Measurements from ENCODE around the gene TRIM7. TPM values are rescaled to one million over a fixed set of nuclear protein-coding genes. Genes with fewer than 3 reads are reported as not detected.
"Not testable (repeated sequence)": the region's sequence is repeated elsewhere in the genome, so short reads cannot be mapped to it uniquely, and the experiment has no call there.

Gene TRIM7
- total RNA-seq, 2 experiments from 2014 or later = 1.9 TPM

- POLR2A ChIA-PET = interaction anchor here (1.3 to 2.8 kb wide), 6 partner anchors 16 to 73 kb away, joined by 3 to 26 read pairs (median 6); partner anchors contain the start of genes TRIM41 and TRIM7
- CTCF ChIA-PET = interaction anchor here (0.8 to 7.2 kb wide), 11 partner anchors 16 to 385 kb away, joined by 3 to 94 read pairs (median 5); partner anchors contain the start of genes RACK1, TRIM41, TRIM52 and TRIM7
These were observed 16.2 kb downstream of the TRIM7 start for GRCh38 chr5:181188700-181189362.

GRCh38 chr5:181187500-181188213 lies 17.3 kb downstream of the TRIM7 start:
- CTCF ChIA-PET = interaction anchor here (0.9 to 7.2 kb wide), 8 partner anchors 15 to 384 kb away, joined by 3 to 94 read pairs (median 5); partner anchors contain the start of genes TRIM41 and TRIM7

DNA sequence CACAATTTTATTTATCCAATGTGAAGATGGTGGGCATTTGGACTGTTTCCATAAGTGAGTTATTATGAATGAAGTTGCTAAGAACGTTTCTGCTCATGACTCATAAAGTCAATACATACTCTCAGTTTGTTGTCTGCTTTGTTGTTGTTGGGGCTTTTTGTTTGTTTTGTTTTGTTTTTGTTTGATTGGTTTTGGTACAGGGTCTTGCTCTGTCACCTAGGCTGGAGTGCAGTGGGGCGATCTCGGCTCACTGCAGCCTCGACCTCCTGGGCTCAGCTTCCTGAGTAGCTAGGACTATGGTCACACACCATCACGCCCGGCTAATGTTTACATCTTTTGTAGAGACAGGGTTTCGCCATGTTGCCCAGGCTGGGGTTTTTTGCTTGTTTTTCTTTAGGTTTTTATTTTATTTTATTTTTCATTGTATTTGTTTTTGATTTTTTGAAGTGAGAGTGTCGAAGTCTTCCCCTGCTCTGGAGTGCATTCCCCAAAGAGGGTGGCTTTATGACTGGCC lies 18.0 kb downstream of the TRIM7 start:
- CTCF ChIA-PET = interaction anchor here (7.2 kb wide), 1 partner anchor 18 kb away, joined by 94 read pairs; the partner anchor contains the start of gene TRIM7

More at GRCh38 chr5:181187500-181188213, 17.3 kb downstream of the TRIM7 start:
- POLR2A ChIA-PET = interaction anchor here (1.2 to 2.8 kb wide), 3 partner anchors 17 to 36 kb away, joined by 3 to 26 read pairs (median 12); partner anchors contain the start of genes TRIM41 and TRIM7

GRCh38 chr5:181186022-181186421 lies 19.0 kb downstream of the TRIM7 start:
- POLR2A ChIA-PET = no interaction called here
- CTCF ChIA-PET = interaction anchor here (1.7 to 7.2 kb wide), 2 partner anchors 18 to 19 kb away, joined by 6 to 94 read pairs; partner anchors contain the start of gene TRIM7

More for the DNA sequence above, 18.0 kb downstream of the TRIM7 start:
- POLR2A ChIA-PET = interaction anchor here (1.2 kb wide), 1 partner anchor 18 kb away, joined by 3 read pairs; the partner anchor contains the start of gene TRIM7

- POLR2A ChIA-PET = interaction anchor here (0.8 to 1.4 kb wide), 3 partner anchors 22 to 58 kb away, joined by 3 to 5 read pairs (median 4); partner anchors contain the start of gene RACK1
- CTCF ChIA-PET = interaction anchor here (0.6 to 2.5 kb wide), 6 partner anchors 13 to 56 kb away, joined by 3 to 17 read pairs (median 5); partner anchors contain the start of gene TRIM41
These were observed 19.4 kb downstream of the TRIM7 start for GRCh38 chr5:181185560-181185959.

GRCh38 chr5:181184845-181185216 lies 20.2 kb downstream of the TRIM7 start:
- CTCF ChIA-PET = interaction anchor here (0.5 to 2.5 kb wide), 15 partner anchors 9 to 77 kb away, joined by 3 to 17 read pairs (median 4); partner anchors contain the start of gene TRIM41

DNA sequence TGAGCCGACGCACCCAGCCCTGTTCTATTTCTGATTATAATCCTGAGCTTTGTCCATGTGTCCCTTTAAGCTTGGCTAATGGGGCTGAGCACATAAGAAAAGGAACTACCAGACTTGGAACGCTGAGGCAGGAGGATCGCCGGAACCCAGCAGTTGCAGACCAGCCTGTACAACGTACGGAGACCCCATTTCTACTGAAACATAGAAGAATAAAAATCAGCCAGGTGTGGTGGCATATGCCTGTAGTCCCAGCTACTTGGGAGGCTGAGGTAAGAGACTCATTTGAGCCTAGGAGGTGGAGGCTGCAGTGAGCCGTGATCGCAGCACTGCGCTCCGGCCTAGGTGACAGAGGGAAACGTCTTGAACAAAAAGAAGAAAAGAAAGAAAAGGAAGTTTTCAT lies 22.3 kb downstream of the TRIM7 start:
- CTCF ChIA-PET = no interaction called here

More at GRCh38 chr5:181184845-181185216, 20.2 kb downstream of the TRIM7 start:
- POLR2A ChIA-PET = interaction anchor here (0.8 to 2.2 kb wide), 6 partner anchors 11 to 354 kb away, joined by 3 to 8 read pairs (median 4); partner anchors contain the start of genes RACK1 and TRIM52

DNA sequence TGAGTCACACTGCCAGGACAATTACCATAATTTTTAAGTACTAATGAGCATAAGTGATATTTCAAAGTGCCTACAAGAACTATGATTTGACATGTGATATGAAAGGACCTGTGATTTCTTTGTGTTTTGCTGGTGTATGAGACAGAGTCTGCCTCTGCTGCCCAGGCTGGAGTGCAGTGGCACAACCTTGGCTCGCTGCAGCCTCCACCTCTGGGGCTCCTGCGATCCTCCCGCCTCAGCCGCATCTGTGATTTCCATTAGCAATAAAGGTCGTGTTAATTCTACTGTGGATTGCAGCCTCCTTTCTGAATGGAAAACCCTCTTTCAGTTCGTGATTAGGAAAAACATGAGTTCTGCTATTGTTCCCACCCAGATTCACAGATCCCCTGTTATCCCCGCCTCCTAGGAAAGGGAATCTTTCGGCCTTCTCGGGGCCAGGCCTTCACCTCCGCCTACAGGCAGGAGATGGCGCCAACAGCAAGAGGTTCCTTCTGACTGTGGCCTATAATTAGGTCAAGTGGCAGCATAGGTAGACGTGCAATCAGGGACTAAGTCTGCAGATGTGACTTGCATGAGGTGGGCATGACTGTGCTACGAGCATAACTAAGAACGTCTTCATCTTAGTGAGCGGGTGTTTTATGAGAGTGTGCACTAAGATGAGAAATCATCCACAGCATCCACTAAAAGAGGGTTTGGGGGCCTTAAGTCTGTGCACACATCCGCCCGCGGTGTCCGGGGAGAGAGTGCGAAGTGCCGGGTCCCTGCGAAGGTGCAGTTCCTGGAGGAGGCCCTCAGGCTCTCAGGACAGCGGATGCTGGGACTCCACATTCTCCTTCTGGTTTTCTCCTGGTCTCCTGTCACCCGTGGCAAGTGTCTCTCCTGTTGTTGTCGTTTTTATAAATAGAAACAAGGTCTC lies 23.1 kb downstream of the TRIM7 start:
- ChIA-PET CTCF (no interaction called here), POLR2A (no interaction called here)

More for the DNA sequence above, 22.3 kb downstream of the TRIM7 start:
- POLR2A ChIA-PET = interaction anchor here (2.2 kb wide), 1 partner anchor 9 kb away, joined by 8 read pairs; no protein-coding TSS in a partner anchor

- POLR2A ChIA-PET = not testable (repeated sequence)
- CTCF ChIA-PET = interaction anchor here (1.0 kb wide), 1 partner anchor 33 kb away, joined by 3 read pairs; no protein-coding TSS in a partner anchor
These were observed 27.4 kb downstream of the TRIM7 start for GRCh38 chr5:181177559-181177958.

GRCh38 chr5:181176254-181176952 lies 28.6 kb downstream of the TRIM7 start:
- POLR2A ChIA-PET = interaction anchor here (0.5 to 0.7 kb wide), 2 partner anchors 53 to 83 kb away, joined by 3 to 11 read pairs; no protein-coding TSS in a partner anchor
- CTCF ChIA-PET = interaction anchor here (1.7 kb wide), 1 partner anchor 8 kb away, joined by 6 read pairs; no protein-coding TSS in a partner anchor

GRCh38 chr5:181173420-181174342 lies 31.3 kb downstream of the TRIM7 start:
- POLR2A ChIA-PET = interaction anchor here (1.2 to 2.1 kb wide), 2 partner anchors 10 to 18 kb away, joined by 5 to 8 read pairs; no protein-coding TSS in a partner anchor
- CTCF ChIA-PET = interaction anchor here (1.6 to 2.5 kb wide), 2 partner anchors 11 to 15 kb away, joined by 9 to 15 read pairs; no protein-coding TSS in a partner anchor

DNA sequence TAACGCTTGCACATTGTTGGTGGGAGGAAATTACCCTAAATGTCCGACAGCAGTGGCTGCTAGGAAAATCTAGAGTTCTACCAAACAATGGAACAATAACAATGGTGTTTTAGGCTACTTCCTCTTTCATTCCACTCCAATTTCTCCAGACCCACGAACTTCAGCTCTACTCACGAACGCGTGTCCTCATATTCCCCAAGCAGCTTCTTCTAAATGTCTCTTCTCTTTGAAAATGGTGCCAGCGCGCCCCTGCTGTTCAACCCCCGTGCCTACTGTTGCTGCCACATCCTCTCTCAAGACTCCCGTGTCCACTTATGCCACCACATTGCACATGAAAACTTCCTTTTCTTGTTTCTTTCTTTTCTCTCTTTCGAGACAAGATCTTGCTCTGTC lies 32.0 kb downstream of the TRIM7 start:
- POLR2A ChIA-PET = interaction anchor here (1.2 to 2.1 kb wide), 3 partner anchors 11 to 19 kb away, joined by 4 to 8 read pairs (median 5); no protein-coding TSS in a partner anchor
- CTCF ChIA-PET = interaction anchor here (1.6 to 2.5 kb wide), 2 partner anchors 11 to 16 kb away, joined by 9 to 15 read pairs; no protein-coding TSS in a partner anchor

DNA sequence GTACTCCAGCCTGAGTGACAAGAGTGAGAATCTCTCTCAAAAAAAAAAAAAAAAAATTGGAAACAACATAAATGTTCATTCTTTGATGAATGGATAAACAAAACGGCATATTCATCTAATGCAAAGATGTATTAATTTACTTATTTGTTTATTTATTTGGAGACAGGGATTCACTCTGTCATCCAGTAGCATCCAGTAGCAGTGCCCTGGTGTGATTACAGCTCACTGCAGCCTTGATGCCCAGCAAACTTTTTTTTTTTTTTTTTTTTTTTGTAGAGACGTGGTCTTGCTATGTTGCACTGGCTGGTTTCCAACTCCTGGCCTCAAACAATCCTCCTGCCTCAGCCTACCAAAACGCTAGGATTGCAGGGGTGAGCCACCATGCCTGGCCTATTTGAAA lies 33.2 kb downstream of the TRIM7 start:
- ChIA-PET POLR2A (interaction anchor here (0.6 to 1.3 kb wide), 2 partner anchors 18 kb away, joined by 4 read pairs; no protein-coding TSS in a partner anchor), CTCF (interaction anchor here (0.7 to 2.5 kb wide), 2 partner anchors 13 to 17 kb away, joined by 3 to 15 read pairs; no protein-coding TSS in a partner anchor)

DNA sequence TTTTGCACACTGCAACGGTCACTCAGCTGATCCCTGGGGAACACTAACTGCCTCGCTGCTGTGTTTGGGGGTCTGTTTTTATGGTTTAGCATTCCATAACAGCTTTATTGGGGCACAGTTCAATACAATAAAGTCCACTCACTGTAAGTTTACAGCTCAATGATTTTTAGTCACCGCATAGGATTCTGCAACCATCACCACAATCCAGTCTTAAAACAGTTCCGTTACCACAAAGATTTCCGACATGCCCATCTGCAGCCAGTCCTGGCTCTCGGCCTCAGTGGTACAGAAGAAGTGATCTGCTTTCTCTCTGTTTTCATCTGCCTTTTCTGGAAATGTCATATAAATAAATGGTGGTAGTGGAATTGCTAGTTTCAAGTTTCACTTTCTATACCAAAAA lies 34.0 kb downstream of the TRIM7 start:
- CTCF ChIA-PET = interaction anchor here (0.7 to 0.9 kb wide), 2 partner anchors 11 to 13 kb away, joined by 4 to 6 read pairs; no protein-coding TSS in a partner anchor
- POLR2A ChIA-PET = interaction anchor here (0.6 kb wide), 1 partner anchor 19 kb away, joined by 4 read pairs; no protein-coding TSS in a partner anchor

GRCh38 chr5:181170237-181170825 lies 34.7 kb downstream of the TRIM7 start:
- ChIA-PET POLR2A (no interaction called here), CTCF (interaction anchor here (0.7 to 0.9 kb wide), 2 partner anchors 11 to 14 kb away, joined by 4 to 6 read pairs; no protein-coding TSS in a partner anchor)
